ENCODE results near the gene TPH2.

The TPH2 gene

GRCh38 chr12:72006766-72007165 is 68.1 kb downstream of the TPH2 start:
- no peak overlapping the region for H3K4me3 ChIP-seq (ENCODE audit: low read depth, low read length)
- TF ChIP-seq CTCF (IDR thresholded peaks at IDR 0.05; ENCODE audit: insufficient read depth, low read depth, low read length, missing control alignments) = no peak

GRCh38 chr12:72010356-72010755 is 71.7 kb downstream of the TPH2 start:
- no peak for TF ChIP-seq CTCF (IDR thresholded peaks at IDR 0.05; ENCODE audit: insufficient read depth, low read depth, low read length, missing control alignments)
- no peak for DNase-seq (ENCODE audit: low read depth)
- no peak overlapping the region for H3K4me3 ChIP-seq (ENCODE audit: low read depth, low read length)

More at GRCh38 chr12:72006766-72007165, 68.1 kb downstream of the TPH2 start:
- no peak for DNase-seq (ENCODE audit: low read depth)

- no peak overlapping the region for H3K4me3 ChIP-seq (ENCODE audit: low read depth, low read length)
- TF ChIP-seq CTCF (IDR thresholded peaks at IDR 0.05; ENCODE audit: insufficient read depth, low read depth, low read length, missing control alignments) = no peak
- DNase-seq (ENCODE audit: low read depth) = no peak
These were observed 72.7 kb downstream of the TPH2 start for GRCh38 chr12:72011374-72011773.

- TF ChIP-seq CTCF (IDR thresholded peaks at IDR 0.05; ENCODE audit: insufficient read depth, low read depth, low read length, missing control alignments) = no peak
- no peak for DNase-seq (ENCODE audit: low read depth)
These were observed 74.2 kb downstream of the TPH2 start for GRCh38 chr12:72012874-72013273.

GRCh38 chr12:72015895-72016294 is 77.2 kb downstream of the TPH2 start:
- TF ChIP-seq CTCF (IDR thresholded peaks at IDR 0.05; ENCODE audit: insufficient read depth, low read depth, low read length, missing control alignments) = no peak
- DNase-seq (ENCODE audit: low read depth) = no peak

More at GRCh38 chr12:72012874-72013273, 74.2 kb downstream of the TPH2 start:
- H3K4me3 ChIP-seq (ENCODE audit: low read depth, low read length) = no peak overlapping the region

GRCh38 chr12:72017054-72017651 is 78.5 kb downstream of the TPH2 start:
- TF ChIP-seq CTCF (IDR thresholded peaks at IDR 0.05; ENCODE audit: insufficient read depth, low read depth, low read length, missing control alignments) = peak; percentile 78
- DNase-seq (ENCODE audit: low read depth) = peak; percentile 81
- no peak overlapping the region for H3K4me3 ChIP-seq (ENCODE audit: low read depth, low read length)

More at GRCh38 chr12:72015895-72016294, 77.2 kb downstream of the TPH2 start:
- H3K4me3 ChIP-seq (ENCODE audit: low read depth, low read length) = no peak overlapping the region

GRCh38 chr12:72018036-72018435 is 79.4 kb downstream of the TPH2 start:
- TF ChIP-seq CTCF (IDR thresholded peaks at IDR 0.05; ENCODE audit: insufficient read depth, low read depth, low read length, missing control alignments) = no peak
- no peak for DNase-seq (ENCODE audit: low read depth)
- H3K4me3 ChIP-seq (ENCODE audit: low read depth, low read length) = no peak overlapping the region

All from GM12865 (cell line).